Measurements from ENCODE around the gene ASNSD1.
A peak's percentile ranks its signal among the peaks of the same experiment; 100 is the strongest.
"Not testable (repeated sequence)": the region's sequence is repeated elsewhere in the genome, so short reads cannot be mapped to it uniquely, and the experiment has no call there.

The ASNSD1 gene

GRCh38 chr2:189696223-189696622 lies 35.0 kb downstream of the ASNSD1 start:
- DNase-seq = no peak

DNA sequence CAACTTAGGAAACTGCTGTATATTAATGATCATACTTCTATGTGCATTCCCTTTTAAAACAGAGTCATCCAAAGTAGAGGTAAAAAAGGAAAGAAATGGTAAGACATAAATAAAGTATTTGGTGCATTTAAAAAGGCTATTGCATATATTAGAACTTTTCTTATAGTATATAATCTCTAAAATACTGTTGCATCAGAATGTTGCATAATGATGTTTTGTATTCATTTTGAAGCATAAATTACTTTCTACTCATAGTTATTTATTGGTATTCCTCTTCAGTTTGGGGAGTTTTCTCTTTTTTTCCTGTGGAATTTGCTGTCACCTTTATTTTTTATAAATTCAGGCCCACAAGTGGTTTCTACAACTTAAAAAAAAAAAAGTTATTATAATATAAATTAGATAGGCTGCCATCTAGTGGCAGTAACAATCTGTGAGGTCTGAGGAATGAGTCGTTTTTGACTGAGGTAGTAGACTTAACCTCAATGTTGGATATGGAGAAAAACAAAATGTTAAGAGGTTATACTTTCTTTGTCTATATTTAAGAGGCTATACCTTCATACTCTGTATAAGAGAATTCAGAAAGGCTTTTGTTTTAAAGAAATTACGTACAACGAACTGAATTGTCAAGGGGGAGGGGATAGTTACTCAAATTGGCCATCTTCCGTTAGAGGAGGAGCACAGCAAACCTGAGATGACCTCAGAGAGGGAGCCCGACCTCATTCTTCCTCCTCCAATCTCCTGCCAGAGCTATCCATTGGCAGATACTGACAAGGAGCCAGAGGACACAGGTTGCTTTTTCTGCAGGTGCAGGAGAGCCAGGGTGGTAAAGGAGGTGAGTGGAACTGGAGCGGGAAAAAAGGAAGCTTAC lies 37.0 kb downstream of the ASNSD1 start:
- DNase-seq = peak; percentile 5

GRCh38 chr2:189700681-189701080 lies 39.4 kb downstream of the ASNSD1 start:
- no peak for DNase-seq

- DNase-seq = no peak
These were observed 40.8 kb downstream of the ASNSD1 start for GRCh38 chr2:189702071-189702470.

- no peak for DNase-seq
These were observed 48.4 kb downstream of the ASNSD1 start for GRCh38 chr2:189709501-189710221.

DNA sequence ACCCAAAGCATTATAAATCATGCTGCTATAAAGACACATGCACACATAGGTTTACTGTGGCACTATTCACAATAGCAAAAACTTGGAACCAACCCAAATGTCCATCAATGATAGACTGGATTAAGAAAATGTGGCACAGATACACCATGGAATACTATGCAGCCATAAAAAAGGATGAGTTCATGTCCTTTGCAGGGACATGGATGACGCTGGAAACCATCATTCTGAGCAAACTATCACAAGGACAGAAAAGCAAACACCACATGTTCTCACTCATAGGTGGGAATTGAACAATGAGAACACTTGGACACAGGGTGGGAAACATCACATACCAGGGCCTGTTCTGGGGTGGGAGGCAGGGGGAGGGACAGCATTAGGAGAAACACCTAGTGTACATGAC lies 56.3 kb downstream of the ASNSD1 start:
- not testable (repeated sequence) for DNase-seq

DNA sequence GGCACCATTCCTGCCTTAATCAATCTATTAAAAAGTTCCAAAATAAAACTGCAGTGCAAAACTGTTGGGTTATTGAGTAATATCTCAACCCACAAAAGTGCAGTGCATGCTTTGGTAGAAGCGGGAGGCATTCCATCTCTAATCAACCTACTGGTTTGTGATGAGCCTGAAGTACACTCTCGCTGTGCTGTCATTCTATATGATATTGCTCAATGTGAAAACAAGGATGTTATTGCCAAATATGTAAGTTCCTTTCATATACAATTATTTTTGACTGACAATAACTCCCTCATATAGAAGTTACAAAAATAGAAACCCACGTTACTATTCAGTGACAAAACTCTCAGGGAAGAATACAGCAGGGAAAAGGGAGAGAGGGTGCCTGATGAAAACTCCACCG lies 58.3 kb downstream of the ASNSD1 start:
- no peak for DNase-seq
